DND-41 (cell line): ENCODE measurements around the gene RNF123.

Source experiments
- ATAC-seq: fragments of 200-7000 bp; cut with Tn5 transposase; 3 replicates; pipeline ENCODE4 v1.9.1; 2021; ENCODE audit warnings: low read depth; ENCODE audit not compliant: insufficient read depth
- DNase-seq: peaks from one replicate; pipeline ENCODE4 v3.0.0-alpha.2; 2020
- H2AFZ ChIP-seq: 2 replicates; pipeline ENCODE4 v1.6.0; 2012; ENCODE audit warnings: low read depth, low read length
- H3K27ac ChIP-seq: 2 replicates; pipeline ENCODE4 v1.5.1; 2012; ENCODE audit warnings: low read length, inconsistent platforms
- H3K27me3 ChIP-seq: fragments of 200-600 bp; sonication (generic); 2 replicates; pipeline ENCODE4 v1.6.0; 2012; ENCODE audit warnings: low read length, mild to moderate bottlenecking, inconsistent platforms; ENCODE audit not compliant: insufficient read depth, poor library complexity
- H3K36me3 ChIP-seq: 2 replicates; pipeline ENCODE4 v1.5.1; 2012; ENCODE audit warnings: low read length, inconsistent platforms; ENCODE audit not compliant: insufficient read depth
- H3K4me1 ChIP-seq: 2 replicates; pipeline ENCODE4 v1.5.1; 2012; ENCODE audit warnings: mild to moderate bottlenecking, low read length; ENCODE audit not compliant: insufficient read depth
- H3K4me2 ChIP-seq: 2 replicates; pipeline ENCODE4 v1.6.0; 2012; ENCODE audit warnings: mild to moderate bottlenecking, moderate library complexity, low read length, inconsistent platforms; ENCODE audit not compliant: insufficient read depth
- H3K4me3 ChIP-seq, 2 experiments: fragments of 200-600 bp in 1 of 2; shearing (Covaris generic) in 1 of 2; 2 replicates each; pipeline ENCODE4 v1.5.1; 2012 to 2016; ENCODE audit warnings: inconsistent platforms in 2 of 2, low read length in 2 of 2, mild to moderate bottlenecking in 2 of 2, low read depth in 1 of 2, moderate library complexity in 1 of 2
- H3K79me2 ChIP-seq: 2 replicates; pipeline ENCODE4 v1.6.0; 2012; ENCODE audit warnings: low read length, inconsistent platforms; ENCODE audit not compliant: insufficient read depth
- H3K9ac ChIP-seq: 2 replicates; pipeline ENCODE4 v1.6.0; 2012; ENCODE audit warnings: low read depth, mild to moderate bottlenecking, inconsistent platforms, low read length, moderate library complexity
- H3K9me3 ChIP-seq: 2 replicates; pipeline ENCODE4 v1.5.1; 2012; ENCODE audit warnings: low read length, moderate library complexity, mild to moderate bottlenecking, inconsistent platforms; ENCODE audit not compliant: insufficient read depth, severe bottlenecking
- H4K20me1 ChIP-seq: 2 replicates; pipeline ENCODE4 v1.6.0; 2012; ENCODE audit warnings: low read length; ENCODE audit not compliant: insufficient read depth
- CTCF ChIP-seq: IDR thresholded peaks from 2 replicates; pipeline ENCODE4 v1.5.1; 2012; ENCODE audit warnings: borderline replicate concordance, low read length, moderate library complexity, mild to moderate bottlenecking; ENCODE audit not compliant: poor library complexity, severe bottlenecking; ENCODE audit errors: extremely low read depth
- EZH2 ChIP-seq: IDR thresholded peaks from 3 replicates; pipeline ENCODE4 v1.6.1; 2012; ENCODE audit warnings: borderline replicate concordance, low read depth, mild to moderate bottlenecking, moderate library complexity, low read length, inconsistent platforms; ENCODE audit not compliant: severe bottlenecking

RNF123 gene

GRCh38 chr3:49711489-49711888 is 22.1 kb downstream of the RNF123 start:
- H3K36me3 ChIP-seq = peaks cover 26% of the 10 kb centered on the region; the same call in 1 of the 2 replicates
- H4K20me1 ChIP-seq = no peaks in the 10 kb centered on the region; the same call in 1 of the 2 replicates
- H3K9me3 ChIP-seq = no peaks in the 10 kb centered on the region
- H3K4me3 ChIP-seq = no peak overlapping the region
- no peak overlapping the region for H2AFZ ChIP-seq
- no peaks in the 10 kb centered on the region for H3K27me3 ChIP-seq
- H3K9ac ChIP-seq = no peak overlapping the region
- DNase-seq = no peak
- no peak overlapping the region for H3K27ac ChIP-seq
- TF ChIP-seq EZH2 (no peak), CTCF (no peak)
- ATAC-seq = no peak
- H3K4me1 ChIP-seq = peaks cover 12% of the 10 kb centered on the region
- no peaks in the 10 kb centered on the region for H3K79me2 ChIP-seq
- no peak overlapping the region for H3K4me2 ChIP-seq

GRCh38 chr3:49712166-49712565 is 22.8 kb downstream of the RNF123 start:
- ATAC-seq (no peak), DNase-seq (no peak)
- H3K4me3 ChIP-seq = no peak overlapping the region
- H4K20me1 ChIP-seq = no peaks in the 10 kb centered on the region; the same call in 1 of the 2 replicates
- H3K9ac ChIP-seq = no peak overlapping the region
- H3K79me2 ChIP-seq = no peaks in the 10 kb centered on the region
- peaks cover 20% of the 10 kb centered on the region; the same call in 1 of the 2 replicates for H3K36me3 ChIP-seq
- no peak overlapping the region for H3K27ac ChIP-seq
- H3K27me3 ChIP-seq = no peaks in the 10 kb centered on the region
- H3K9me3 ChIP-seq = no peaks in the 10 kb centered on the region
- H3K4me2 ChIP-seq = no peak overlapping the region
- no peak overlapping the region for H2AFZ ChIP-seq
- TF ChIP-seq CTCF (no peak), EZH2 (no peak)
- peaks cover 12% of the 10 kb centered on the region for H3K4me1 ChIP-seq

- DNase-seq (peak; percentile 69), ATAC-seq (peak; percentile 74)
- TF ChIP-seq CTCF = no peak
- TF ChIP-seq EZH2 = no peak
- no peaks in the 10 kb centered on the region for H3K79me2 ChIP-seq
- H3K9me3 ChIP-seq = no peaks in the 10 kb centered on the region
- peaks cover 12% of the 10 kb centered on the region for H3K4me1 ChIP-seq
- peaks cover 18% of the 10 kb centered on the region; the same call in 1 of the 2 replicates for H3K36me3 ChIP-seq
- no peaks in the 10 kb centered on the region; the same call in 1 of the 2 replicates for H4K20me1 ChIP-seq
- H3K27ac ChIP-seq = peak overlapping the region; percentile 59
- H3K27me3 ChIP-seq = no peaks in the 10 kb centered on the region
- no peak overlapping the region for H3K4me2 ChIP-seq
- no peak overlapping the region for H2AFZ ChIP-seq
- H3K4me3 ChIP-seq = no peak overlapping the region
- no peak overlapping the region for H3K9ac ChIP-seq
Measured at GRCh38 chr3:49712631-49713317, 23.4 kb downstream of the RNF123 start.
